Ishikawa (cell line): Measurements from ENCODE around the gene DAB1.

Experiments used
- CREB1 ChIP-seq: IDR thresholded peaks from 2 replicates; pipeline ENCODE4 v1.6.1; 2012; ENCODE audit warnings: low read depth
- EGR1 ChIP-seq: IDR thresholded peaks from 2 replicates; pipeline ENCODE4 v1.6.1; 2012
- EP300 ChIP-seq: IDR thresholded peaks from 2 replicates; pipeline ENCODE4 v1.6.1; 2012; ENCODE audit warnings: borderline replicate concordance
- FOXM1 ChIP-seq: IDR thresholded peaks from 2 replicates; pipeline ENCODE4 v1.6.1; 2012; ENCODE audit warnings: low read depth, borderline replicate concordance
- NFIC ChIP-seq: IDR thresholded peaks from 2 replicates; pipeline ENCODE4 v1.6.1; 2012
- RAD21 ChIP-seq: IDR thresholded peaks from 2 replicates; pipeline ENCODE4 v1.6.1; 2012; ENCODE audit warnings: low read depth
- YY1 ChIP-seq: IDR thresholded peaks from 2 replicates; pipeline ENCODE4 v1.6.1; 2012; ENCODE audit warnings: low read depth
- ZBTB7A ChIP-seq: IDR thresholded peaks from 2 replicates; pipeline ENCODE4 v1.6.1; 2012; ENCODE audit warnings: low read depth
- TF ChIP-seq, protein P1 (sequence below): IDR thresholded peaks from 2 replicates; pipeline ENCODE4 v1.6.1; 2012
- TF ChIP-seq, protein P2 (sequence below): IDR thresholded peaks from 2 replicates; pipeline ENCODE4 v1.6.1; 2012; ENCODE audit warnings: low read depth, mild to moderate bottlenecking

GRCh38 chr1:57086154-57086553 lies 337.7 kb downstream of the DAB1 start:
- TF ChIP-seq, protein P1, sequence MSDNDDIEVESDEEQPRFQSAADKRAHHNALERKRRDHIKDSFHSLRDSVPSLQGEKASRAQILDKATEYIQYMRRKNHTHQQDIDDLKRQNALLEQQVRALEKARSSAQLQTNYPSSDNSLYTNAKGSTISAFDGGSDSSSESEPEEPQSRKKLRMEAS: no peak
- no peak for TF ChIP-seq EGR1
- no peak for TF ChIP-seq EP300
- no peak for TF ChIP-seq NFIC
- no peak for TF ChIP-seq ZBTB7A
- no peak for TF ChIP-seq RAD21
- no peak for TF ChIP-seq FOXM1
- TF ChIP-seq YY1: no peak
- no peak for TF ChIP-seq CREB1
- TF ChIP-seq, protein P2, sequence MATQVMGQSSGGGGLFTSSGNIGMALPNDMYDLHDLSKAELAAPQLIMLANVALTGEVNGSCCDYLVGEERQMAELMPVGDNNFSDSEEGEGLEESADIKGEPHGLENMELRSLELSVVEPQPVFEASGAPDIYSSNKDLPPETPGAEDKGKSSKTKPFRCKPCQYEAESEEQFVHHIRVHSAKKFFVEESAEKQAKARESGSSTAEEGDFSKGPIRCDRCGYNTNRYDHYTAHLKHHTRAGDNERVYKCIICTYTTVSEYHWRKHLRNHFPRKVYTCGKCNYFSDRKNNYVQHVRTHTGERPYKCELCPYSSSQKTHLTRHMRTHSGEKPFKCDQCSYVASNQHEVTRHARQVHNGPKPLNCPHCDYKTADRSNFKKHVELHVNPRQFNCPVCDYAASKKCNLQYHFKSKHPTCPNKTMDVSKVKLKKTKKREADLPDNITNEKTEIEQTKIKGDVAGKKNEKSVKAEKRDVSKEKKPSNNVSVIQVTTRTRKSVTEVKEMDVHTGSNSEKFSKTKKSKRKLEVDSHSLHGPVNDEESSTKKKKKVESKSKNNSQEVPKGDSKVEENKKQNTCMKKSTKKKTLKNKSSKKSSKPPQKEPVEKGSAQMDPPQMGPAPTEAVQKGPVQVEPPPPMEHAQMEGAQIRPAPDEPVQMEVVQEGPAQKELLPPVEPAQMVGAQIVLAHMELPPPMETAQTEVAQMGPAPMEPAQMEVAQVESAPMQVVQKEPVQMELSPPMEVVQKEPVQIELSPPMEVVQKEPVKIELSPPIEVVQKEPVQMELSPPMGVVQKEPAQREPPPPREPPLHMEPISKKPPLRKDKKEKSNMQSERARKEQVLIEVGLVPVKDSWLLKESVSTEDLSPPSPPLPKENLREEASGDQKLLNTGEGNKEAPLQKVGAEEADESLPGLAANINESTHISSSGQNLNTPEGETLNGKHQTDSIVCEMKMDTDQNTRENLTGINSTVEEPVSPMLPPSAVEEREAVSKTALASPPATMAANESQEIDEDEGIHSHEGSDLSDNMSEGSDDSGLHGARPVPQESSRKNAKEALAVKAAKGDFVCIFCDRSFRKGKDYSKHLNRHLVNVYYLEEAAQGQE: no peak
